Stimulated activated CD8-positive, alpha-beta memory T cell treated with anti-CD3 and anti-CD28 coated beads, Interleukin-15, amount 100 ng/mL, for 48 hours (primary cell): ENCODE results near the gene EPO.
"Not testable (repeated sequence)": the region's sequence is repeated elsewhere in the genome, so short reads cannot be mapped to it uniquely, and the experiment has no call there.

Experiments
- DNase-seq, 2 donors: peaks; one replicate each; pipeline ENCODE4 v3.0.0-alpha.2; 2020; ENCODE audit warnings: low read depth in 2 of 2

Gene EPO

DNA sequence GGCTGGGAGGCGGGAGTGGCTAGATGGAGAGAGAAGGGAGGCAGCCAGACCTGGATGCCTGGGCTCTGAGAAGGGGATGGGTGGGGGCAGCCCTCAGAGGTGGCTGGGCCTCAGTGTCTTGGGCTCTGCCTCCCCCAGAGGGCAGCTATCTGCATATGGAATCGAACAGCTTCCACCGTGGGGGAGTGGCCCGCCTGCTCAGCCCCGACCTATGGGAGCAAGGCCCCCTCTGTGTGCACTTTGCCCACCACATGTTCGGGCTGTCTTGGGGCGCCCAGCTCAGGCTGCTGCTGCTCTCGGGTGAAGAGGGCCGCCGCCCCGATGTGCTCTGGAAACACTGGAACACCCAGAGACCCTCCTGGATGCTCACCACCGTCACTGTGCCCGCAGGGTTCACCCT is 16.4 kb downstream of the EPO start:
- DNase-seq: no peak

GRCh38 chr7:100739934-100740333 is 19.7 kb downstream of the EPO start:
- DNase-seq: no peak

DNA sequence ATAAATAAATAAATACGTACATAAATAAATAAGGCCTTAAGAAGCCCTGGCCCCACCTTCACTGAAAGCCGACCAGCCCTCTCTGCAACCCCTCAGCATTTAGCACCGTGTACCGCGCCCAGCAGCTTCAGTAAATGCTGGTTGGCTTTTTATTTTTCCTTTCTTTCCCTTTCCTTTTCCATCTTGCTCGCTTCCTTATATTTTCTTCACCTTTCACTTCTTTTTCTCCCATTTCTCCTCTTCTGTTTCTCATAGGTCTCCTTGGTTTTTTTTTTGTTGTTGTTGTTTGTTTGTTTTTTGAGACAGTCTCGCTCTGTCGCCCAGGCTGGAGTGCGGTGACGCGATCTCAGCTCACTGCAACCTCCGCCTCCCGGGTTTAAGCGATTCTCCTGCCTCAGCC is 24.3 kb downstream of the EPO start:
- no peak for DNase-seq

- peak in 1 of 2 donors; percentile 3 for DNase-seq
Measured at GRCh38 chr7:100745184-100745583, 24.9 kb downstream of the EPO start.

GRCh38 chr7:100752994-100753393 is 32.7 kb downstream of the EPO start:
- no peak for DNase-seq

- no peak for DNase-seq
Measured at GRCh38 chr7:100753750-100754149, 33.5 kb downstream of the EPO start.

- no peak for DNase-seq
Measured at GRCh38 chr7:100759357-100760171, 39.3 kb downstream of the EPO start.

DNA sequence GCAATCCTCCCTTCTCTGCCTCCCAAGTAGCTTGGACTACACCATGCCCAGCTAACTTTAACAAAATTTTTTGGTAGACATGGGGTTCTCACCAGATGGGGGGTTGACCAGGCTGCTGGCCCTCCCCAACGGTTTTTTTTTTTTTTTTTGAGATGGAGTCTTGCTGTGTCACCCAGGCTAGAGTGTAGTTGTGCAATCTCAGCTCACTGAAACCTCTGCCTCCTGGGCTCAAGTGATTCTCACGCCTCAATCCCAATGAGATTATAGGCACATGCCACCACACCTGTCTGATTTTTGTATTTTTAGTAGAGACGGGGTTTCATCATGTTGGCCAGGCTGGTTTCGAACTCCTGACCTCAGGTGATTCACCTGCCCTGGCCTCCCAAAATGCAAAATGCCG is 42.6 kb downstream of the EPO start:
- not testable (repeated sequence) for DNase-seq

- DNase-seq: no peak
Measured at GRCh38 chr7:100763556-100764140, 43.4 kb downstream of the EPO start.

DNA sequence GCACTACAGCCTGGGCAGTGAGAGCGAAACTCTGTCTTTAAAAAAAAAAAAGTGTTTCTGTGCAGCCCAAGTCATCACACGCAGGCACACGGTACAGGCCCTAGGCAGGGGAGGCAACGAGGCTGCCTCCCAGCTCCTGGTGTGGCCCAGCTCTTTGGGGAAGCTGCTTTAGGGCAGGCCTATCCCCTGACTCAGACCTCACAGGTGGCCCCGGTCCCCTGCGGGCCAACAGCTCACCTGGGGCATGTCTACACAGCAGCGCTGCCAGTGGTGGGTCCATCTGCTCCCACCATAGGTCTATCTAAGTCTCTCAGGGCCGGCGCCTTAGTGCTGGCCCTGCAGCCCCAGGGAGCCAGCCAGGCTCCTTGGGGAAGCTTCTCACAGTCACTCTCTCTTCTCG is 44.6 kb downstream of the EPO start:
- DNase-seq: no peak

- DNase-seq: no peak
Measured at GRCh38 chr7:100765250-100765649, 45.0 kb downstream of the EPO start.

GRCh38 chr7:100768784-100769183 is 48.5 kb downstream of the EPO start:
- no peak for DNase-seq
